OCI-LY7 (cell line): Measurements from ENCODE around the gene ACSM2A. TPM values are rescaled to one million over a fixed set of nuclear protein-coding genes. Genes with fewer than 3 reads are reported as not detected.
"Not testable (repeated sequence)": the region's sequence is repeated elsewhere in the genome, so short reads cannot be mapped to it uniquely, and the experiment has no call there.

Experiments used
- BruUV-seq: library from RNA; stranded (reverse); fragments of 400-500 nt; replicated peaks from 2 replicates; lab custom pipeline; 2021; lab: Mats Ljungman, UMichigan
- CTCF ChIA-PET: fragments of 300-600 bp; sonication (Branson Sonifier 250); formaldehyde crosslinking; loops from one replicate; lab custom pipeline; 2022; ENCODE audit warnings: antibody characterized with exemption; ENCODE audit not compliant: unreplicated experiment; lab: Charles Lee
- POLR2A ChIA-PET: fragments of 300-600 bp; sonication (Branson Sonifier 250); formaldehyde crosslinking; loops from one replicate; lab custom pipeline; 2022; ENCODE audit warnings: antibody characterized with exemption; lab: Charles Lee
- DNase-seq: peaks from one replicate; pipeline ENCODE4 v3.0.0-alpha.2; 2015; ENCODE audit warnings: low spot score
- H2AFZ ChIP-seq: fragments of 200-600 bp; sonication (generic), shearing (Covaris generic); 2 replicates; pipeline ENCODE4 v1.6.1; 2014; ENCODE audit warnings: mild to moderate bottlenecking, antibody characterized with exemption, low read length, moderate library complexity
- H3K27ac ChIP-seq: fragments of 200-600 bp; sonication (generic); 2 replicates; pipeline ENCODE4 v1.5.1; 2014; ENCODE audit warnings: mixed run types, low read depth, mild to moderate bottlenecking, moderate library complexity, low read length, inconsistent platforms; ENCODE audit not compliant: poor library complexity, severe bottlenecking
- H3K36me3 ChIP-seq: fragments of 200-600 bp; sonication (generic); 2 replicates; pipeline ENCODE4 v1.6.1; 2014; ENCODE audit warnings: mild to moderate bottlenecking, antibody characterized with exemption, low read length, moderate library complexity, mixed read lengths; ENCODE audit not compliant: insufficient read depth
- H3K4me1 ChIP-seq: fragments of 200-600 bp; sonication (generic); 2 replicates; pipeline ENCODE4 v1.5.1; 2014; ENCODE audit warnings: mild to moderate bottlenecking, low read length; ENCODE audit not compliant: insufficient read depth, poor library complexity, severe bottlenecking
- H3K4me2 ChIP-seq: fragments of 200-600 bp; sonication (generic); 2 replicates; pipeline ENCODE4 v1.6.1; 2014; ENCODE audit warnings: mild to moderate bottlenecking, low read length
- H3K4me3 ChIP-seq: fragments of 200-600 bp; sonication (generic); 2 replicates; pipeline ENCODE4 v1.5.1; 2014; ENCODE audit warnings: mild to moderate bottlenecking, low read depth, low read length; ENCODE audit not compliant: poor library complexity, severe bottlenecking
- H3K79me2 ChIP-seq: fragments of 200-600 bp; sonication (generic); 2 replicates; pipeline ENCODE4 v1.6.1; 2016; ENCODE audit warnings: low read depth, mild to moderate bottlenecking, low read length, moderate library complexity, mixed read lengths; ENCODE audit not compliant: insufficient read depth
- H3K9me2 ChIP-seq: fragments of 200-600 bp; sonication (generic); 2 replicates; pipeline ENCODE4 v1.6.1; 2016; ENCODE audit warnings: mild to moderate bottlenecking, low read length, mixed read lengths; ENCODE audit not compliant: insufficient read depth
- H3K9me3 ChIP-seq: fragments of 200-600 bp; sonication (generic); 2 replicates; pipeline ENCODE4 v1.6.1; 2014; ENCODE audit warnings: mild to moderate bottlenecking, mixed run types, low read length, mixed read lengths
- H4K20me1 ChIP-seq: fragments of 200-600 bp; sonication (generic); 2 replicates; pipeline ENCODE4 v1.6.1; 2014; ENCODE audit warnings: mild to moderate bottlenecking, antibody characterized with exemption, low read length, moderate library complexity, mixed read lengths; ENCODE audit not compliant: insufficient read depth
- CTCF ChIP-seq: fragments of 200-600 bp; sonication (generic); conservative IDR thresholded peaks from 2 replicates; pipeline ENCODE4 v1.5.1; 2014; ENCODE audit warnings: mild to moderate bottlenecking, antibody characterized with exemption, low read length, moderate library complexity, mixed read lengths
- EZH2phosphoT487 ChIP-seq: fragments of 200-600 bp; sonication (generic); IDR thresholded peaks from 2 replicates; pipeline ENCODE4 v1.6.1; 2018; ENCODE audit warnings: low read depth, borderline replicate concordance, mild to moderate bottlenecking, mixed run types, antibody characterized with exemption, low read length, moderate library complexity, mixed read lengths
- intact Hi-C: fragments of 100-400 bp; cut with micrococcal nuclease; formaldehyde crosslinking; loops from one replicate; pipeline ENCODE4 v1.10.0; 2022; ENCODE audit not compliant: unreplicated experiment
- total RNA-seq, 2 experiments: library from RNA; depleted of rRNA in 1 of 2; stranded (reverse); fragments of >200 nt in 1 of 2; shearing (Covaris generic) in 1 of 2; gene quantifications; 2 replicates each; pipeline ENCODE4 v1.2.3, GENCODE V29; 2014 to 2022

The ACSM2A gene
- total RNA-seq, 2 experiments from 2014 or later: not detected

- no peak for DNase-seq
- no TSS peak for BruUV-seq
- Histone ChIP-seq H3K4me2 (no peak overlapping the region), H3K79me2 (no peaks in the 10 kb centered on the region), H4K20me1 (no peaks in the 10 kb centered on the region), H3K4me3 (no peak overlapping the region), H3K9me3 (no peaks in the 10 kb centered on the region), H3K36me3 (no peaks in the 10 kb centered on the region), H3K4me1 (no peaks in the 10 kb centered on the region), H2AFZ (no peak overlapping the region), H3K9me2 (no peaks in the 10 kb centered on the region), H3K27ac (no peak overlapping the region)
- CTCF ChIA-PET: no interaction called here
- POLR2A ChIA-PET: no interaction called here
- intact Hi-C loops: no loop called here
- TF ChIP-seq EZH2phosphoT487: no peak
- no peak for TF ChIP-seq CTCF
Measured at GRCh38 chr16:20415541-20415940, 35.8 kb upstream of the ACSM2A start.

GRCh38 chr16:20419093-20419492, 32.2 kb upstream of the ACSM2A start:
- H3K9me3 ChIP-seq, H3K27ac ChIP-seq, H3K4me3 ChIP-seq, H3K36me3 ChIP-seq, intact Hi-C loops, H2AFZ ChIP-seq, BruUV-seq, H3K4me2 ChIP-seq, H3K9me2 ChIP-seq, POLR2A ChIA-PET, H3K79me2 ChIP-seq, CTCF ChIA-PET, H3K4me1 ChIP-seq, DNase-seq, H4K20me1 ChIP-seq: not testable (repeated sequence)

DNA sequence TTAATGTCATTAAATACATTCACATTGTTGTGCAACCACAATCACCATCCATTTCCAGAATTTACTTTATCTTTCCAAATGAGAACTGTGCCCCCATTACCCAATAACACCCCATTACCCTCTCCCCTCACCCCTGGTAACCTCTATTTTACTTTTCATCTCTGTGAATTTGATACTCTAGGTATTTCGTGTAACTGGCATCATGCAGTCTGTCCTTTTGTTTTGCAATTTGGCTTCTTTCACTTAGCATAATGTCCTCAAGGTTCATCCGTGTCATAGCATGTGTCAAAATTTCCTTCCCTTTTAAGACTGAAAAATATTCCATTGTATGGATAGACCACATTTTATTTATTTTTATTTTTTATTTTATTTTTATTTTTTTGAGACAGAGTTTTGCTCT, 29.6 kb upstream of the ACSM2A start:
- H3K27ac ChIP-seq, CTCF ChIA-PET, H4K20me1 ChIP-seq, H3K4me2 ChIP-seq, POLR2A ChIA-PET, H3K79me2 ChIP-seq, H3K4me1 ChIP-seq, H2AFZ ChIP-seq, intact Hi-C loops, H3K9me3 ChIP-seq, H3K9me2 ChIP-seq, H3K36me3 ChIP-seq, DNase-seq, H3K4me3 ChIP-seq, BruUV-seq: not testable (repeated sequence)

DNA sequence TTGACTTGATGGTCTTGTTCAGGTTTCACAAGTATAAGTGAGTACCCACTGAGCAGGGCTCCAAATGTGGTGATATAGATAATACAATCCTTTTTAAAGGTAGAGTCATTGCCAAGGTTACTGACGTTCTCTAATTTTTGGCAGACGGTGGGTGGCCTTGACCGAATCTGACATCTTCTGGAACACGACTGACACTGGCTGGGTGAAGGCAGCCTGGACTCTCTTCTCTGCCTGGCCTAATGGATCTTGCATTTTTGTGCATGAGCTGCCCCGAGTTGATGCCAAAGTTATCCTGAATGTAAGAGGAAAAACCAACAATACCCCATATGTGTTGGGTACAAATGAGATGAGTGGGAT, 27.6 kb upstream of the ACSM2A start:
- intact Hi-C loops, H3K4me2 ChIP-seq, H4K20me1 ChIP-seq, H2AFZ ChIP-seq, POLR2A ChIA-PET, H3K9me2 ChIP-seq, H3K9me3 ChIP-seq, CTCF ChIA-PET, H3K79me2 ChIP-seq, H3K4me1 ChIP-seq, H3K4me3 ChIP-seq, BruUV-seq, H3K27ac ChIP-seq, H3K36me3 ChIP-seq, DNase-seq: not testable (repeated sequence)
